PFSK-1 (cell line): ENCODE results near the gene KRTAP9-1.

ENCODE experiments used
- FOXP2 ChIP-seq: optimal IDR thresholded peaks from 2 replicates; pipeline ENCODE3; 2011; ENCODE audit warnings: borderline replicate concordance, control low read depth, inconsistent platforms; ENCODE audit not compliant: insufficient read depth; ENCODE audit errors: extremely low read length, extremely low read depth
- POLR2AphosphoS5 ChIP-seq: IDR thresholded peaks from 2 replicates; pipeline ENCODE4 v1.6.1; 2012; ENCODE audit warnings: low read depth, mild to moderate bottlenecking, control low read depth, low read length, moderate library complexity
- SIN3A ChIP-seq: IDR thresholded peaks from 2 replicates; pipeline ENCODE4 v1.6.1; 2012; ENCODE audit warnings: mild to moderate bottlenecking, low read length, moderate library complexity, borderline replicate concordance; ENCODE audit not compliant: insufficient read depth
- TAF1 ChIP-seq: IDR thresholded peaks from 2 replicates; pipeline ENCODE4 v1.6.1; 2012; ENCODE audit warnings: low read length, control low read depth, borderline replicate concordance; ENCODE audit not compliant: insufficient read depth
- TF ChIP-seq, protein P1 (sequence below), 2 experiments: IDR thresholded peaks; 2 replicates each; pipeline versions ENCODE4 v1.6.1 to v1.8.0; 2011 to 2012; ENCODE audit warnings: low read depth in 2 of 2, low read length in 2 of 2, control low read depth in 1 of 2, inconsistent platforms in 1 of 2, mild to moderate bottlenecking in 1 of 2, moderate library complexity in 1 of 2; ENCODE audit not compliant: insufficient read depth in 1 of 2

KRTAP9-1 gene

DNA sequence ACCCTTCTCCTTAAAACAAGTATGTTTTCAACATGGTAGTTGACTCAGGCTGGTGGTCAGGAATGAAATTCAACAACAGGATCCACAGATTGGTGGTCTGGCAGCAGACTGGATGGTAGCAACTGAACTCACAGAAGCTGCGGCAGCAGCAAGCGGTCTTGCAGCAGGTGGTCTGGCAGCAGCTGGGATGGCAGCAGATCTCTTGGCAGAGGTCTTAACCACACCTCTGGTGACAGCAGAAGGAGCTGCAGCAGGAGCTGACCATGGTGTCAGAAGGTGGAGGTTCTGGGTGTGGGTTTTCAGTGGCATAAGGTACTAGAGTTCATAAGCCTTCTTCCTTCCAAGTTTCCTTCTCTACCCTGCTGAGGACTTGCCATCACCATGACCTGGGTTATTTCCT lies 2.8 kb upstream of the KRTAP9-1 start:
- TF ChIP-seq POLR2AphosphoS5 (no peak), TAF1 (no peak), FOXP2 (no peak), SIN3A (no peak)
- TF ChIP-seq, protein P1, sequence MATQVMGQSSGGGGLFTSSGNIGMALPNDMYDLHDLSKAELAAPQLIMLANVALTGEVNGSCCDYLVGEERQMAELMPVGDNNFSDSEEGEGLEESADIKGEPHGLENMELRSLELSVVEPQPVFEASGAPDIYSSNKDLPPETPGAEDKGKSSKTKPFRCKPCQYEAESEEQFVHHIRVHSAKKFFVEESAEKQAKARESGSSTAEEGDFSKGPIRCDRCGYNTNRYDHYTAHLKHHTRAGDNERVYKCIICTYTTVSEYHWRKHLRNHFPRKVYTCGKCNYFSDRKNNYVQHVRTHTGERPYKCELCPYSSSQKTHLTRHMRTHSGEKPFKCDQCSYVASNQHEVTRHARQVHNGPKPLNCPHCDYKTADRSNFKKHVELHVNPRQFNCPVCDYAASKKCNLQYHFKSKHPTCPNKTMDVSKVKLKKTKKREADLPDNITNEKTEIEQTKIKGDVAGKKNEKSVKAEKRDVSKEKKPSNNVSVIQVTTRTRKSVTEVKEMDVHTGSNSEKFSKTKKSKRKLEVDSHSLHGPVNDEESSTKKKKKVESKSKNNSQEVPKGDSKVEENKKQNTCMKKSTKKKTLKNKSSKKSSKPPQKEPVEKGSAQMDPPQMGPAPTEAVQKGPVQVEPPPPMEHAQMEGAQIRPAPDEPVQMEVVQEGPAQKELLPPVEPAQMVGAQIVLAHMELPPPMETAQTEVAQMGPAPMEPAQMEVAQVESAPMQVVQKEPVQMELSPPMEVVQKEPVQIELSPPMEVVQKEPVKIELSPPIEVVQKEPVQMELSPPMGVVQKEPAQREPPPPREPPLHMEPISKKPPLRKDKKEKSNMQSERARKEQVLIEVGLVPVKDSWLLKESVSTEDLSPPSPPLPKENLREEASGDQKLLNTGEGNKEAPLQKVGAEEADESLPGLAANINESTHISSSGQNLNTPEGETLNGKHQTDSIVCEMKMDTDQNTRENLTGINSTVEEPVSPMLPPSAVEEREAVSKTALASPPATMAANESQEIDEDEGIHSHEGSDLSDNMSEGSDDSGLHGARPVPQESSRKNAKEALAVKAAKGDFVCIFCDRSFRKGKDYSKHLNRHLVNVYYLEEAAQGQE (IDR thresholded peaks at IDR 0.05; ENCODE audit: insufficient read depth in 1 of 2, low read depth in 2 of 2, low read length in 2 of 2): 0 out of 4 replicates have a peak, but pooled peaks of 1 of the 2 experiments have one; percentile 51

DNA sequence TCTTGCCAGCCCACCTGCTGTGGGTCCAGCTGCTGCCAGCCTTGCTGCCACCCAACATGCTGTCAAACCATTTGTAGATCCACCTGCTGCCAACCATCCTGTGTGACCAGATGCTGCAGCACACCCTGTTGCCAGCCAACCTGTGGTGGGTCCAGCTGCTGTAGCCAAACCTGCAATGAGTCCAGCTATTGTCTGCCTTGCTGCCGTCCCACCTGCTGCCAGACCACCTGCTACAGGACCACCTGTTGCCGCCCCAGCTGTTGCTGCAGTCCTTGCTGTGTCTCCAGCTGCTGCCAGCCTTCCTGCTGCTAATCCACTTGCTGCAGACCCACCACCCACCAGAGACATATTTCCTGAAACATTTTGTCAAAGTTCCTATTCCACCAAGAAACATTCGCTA lies 641 bp downstream of the KRTAP9-1 start:
- TF ChIP-seq, protein P1 (IDR thresholded peaks at IDR 0.05; ENCODE audit: insufficient read depth in 1 of 2, low read depth in 2 of 2, low read length in 2 of 2): no peak
- TF ChIP-seq SIN3A (no peak), POLR2AphosphoS5 (no peak), TAF1 (no peak), FOXP2 (no peak)

DNA sequence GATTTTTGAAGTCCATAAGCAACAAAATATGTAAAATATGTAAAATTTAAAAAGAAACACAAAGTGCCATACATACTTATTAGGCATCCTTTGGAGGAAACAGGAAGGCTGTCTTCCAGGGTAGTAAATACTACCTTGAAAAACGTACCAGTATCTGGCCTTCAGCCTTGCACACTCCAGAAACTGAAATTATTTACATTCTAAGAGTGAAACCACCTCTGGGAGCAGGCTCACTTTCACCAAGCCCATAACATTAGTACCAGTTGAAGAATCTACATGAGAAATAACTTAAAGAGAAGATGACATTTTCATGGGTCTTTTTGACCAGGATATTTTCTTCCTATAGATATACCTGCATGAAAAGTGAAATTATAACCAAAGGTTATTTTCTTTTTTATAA lies 6.4 kb downstream of the KRTAP9-1 start:
- TF ChIP-seq, protein P1 (IDR thresholded peaks at IDR 0.05; ENCODE audit: insufficient read depth in 1 of 2, low read depth in 2 of 2, low read length in 2 of 2): no peak
- TF ChIP-seq POLR2AphosphoS5: no peak
- no peak for TF ChIP-seq SIN3A
- TF ChIP-seq TAF1: no peak
- no peak for TF ChIP-seq FOXP2

DNA sequence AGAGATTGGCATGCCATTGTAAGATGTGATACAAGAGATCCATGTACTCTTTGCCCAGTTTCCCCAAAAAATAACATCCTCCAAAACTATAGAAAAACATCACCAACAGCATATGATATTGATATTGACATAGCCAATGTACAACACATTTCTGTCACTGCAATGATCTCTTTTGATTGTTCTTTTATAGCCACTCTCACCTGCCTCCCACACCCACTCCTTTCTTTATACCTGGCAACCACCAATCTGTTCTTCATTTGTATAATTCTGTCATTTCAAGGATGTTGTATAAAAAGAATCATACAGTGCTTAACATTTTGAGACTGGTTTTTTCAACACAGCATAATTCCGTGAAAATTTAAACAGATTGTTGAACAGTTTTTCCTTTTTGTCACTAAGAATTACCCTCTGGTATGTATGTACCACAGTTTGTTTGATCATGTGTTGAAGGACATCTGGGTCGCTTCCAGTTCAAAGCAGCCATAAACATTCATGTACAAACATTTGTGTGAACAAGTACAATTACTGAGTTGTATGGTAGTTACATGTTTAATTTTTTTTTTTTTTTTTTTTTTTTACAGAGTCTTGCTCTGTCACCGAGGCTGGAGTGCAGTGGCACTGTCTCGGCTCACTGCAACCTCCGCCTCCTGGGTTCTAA lies 9.9 kb downstream of the KRTAP9-1 start:
- TF ChIP-seq FOXP2: no peak
- TF ChIP-seq, protein P1 (IDR thresholded peaks at IDR 0.05; ENCODE audit: insufficient read depth in 1 of 2, low read depth in 2 of 2, low read length in 2 of 2): no peak
- no peak for TF ChIP-seq SIN3A
- TF ChIP-seq TAF1: no peak
- TF ChIP-seq POLR2AphosphoS5: no peak
